ENCODE data around the gene UBE2D3.
"Not testable (repeated sequence)": the region's sequence is repeated elsewhere in the genome, so short reads cannot be mapped to it uniquely, and the experiment has no call there.

Gene UBE2D3

DNA sequence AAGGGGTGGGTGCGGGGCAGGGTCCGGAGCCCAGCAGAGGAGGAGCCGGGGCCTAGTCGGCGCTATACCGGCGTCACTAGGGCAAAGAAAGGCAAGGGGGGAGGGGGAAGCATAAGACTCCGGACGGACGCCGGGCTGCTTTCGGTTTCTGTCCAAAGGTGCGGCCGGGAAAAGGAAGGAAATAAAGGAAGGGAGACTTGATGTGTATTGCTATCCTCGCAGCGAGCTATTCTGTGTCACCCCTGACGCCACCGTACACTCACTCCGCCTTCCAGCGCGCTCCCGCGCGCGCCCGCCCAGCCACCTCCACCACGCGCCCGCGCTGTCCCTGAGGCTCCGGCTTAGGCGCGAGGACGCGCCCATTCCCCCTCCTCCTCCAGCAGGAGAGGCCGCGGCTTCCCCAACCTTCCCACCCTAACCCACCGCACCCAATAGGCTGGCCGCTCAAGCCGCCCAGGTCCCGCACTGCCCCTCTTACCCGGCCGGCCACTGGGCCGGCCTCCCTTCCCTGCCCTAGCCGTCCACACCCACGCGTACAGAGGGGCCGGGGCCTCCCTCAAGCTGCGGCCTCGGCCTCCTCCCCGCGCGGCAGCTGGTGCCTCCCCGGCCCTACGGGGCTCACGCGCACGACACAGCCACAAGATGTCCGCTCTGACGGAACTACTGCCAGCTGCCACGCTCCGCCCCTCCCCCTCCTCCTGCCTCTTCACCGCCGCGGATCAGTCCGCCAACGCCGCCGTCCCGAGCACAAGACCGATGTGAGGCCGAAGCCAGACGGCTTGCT lies at the start of gene UBE2D3:
Gene UBE2D3, minus strand, starts transcription at position 662 of the 784 bp plus-strand sequence. CDS start 1,043 bp downstream, outside the sequence.
- FAIRE-seq = no peak

DNA sequence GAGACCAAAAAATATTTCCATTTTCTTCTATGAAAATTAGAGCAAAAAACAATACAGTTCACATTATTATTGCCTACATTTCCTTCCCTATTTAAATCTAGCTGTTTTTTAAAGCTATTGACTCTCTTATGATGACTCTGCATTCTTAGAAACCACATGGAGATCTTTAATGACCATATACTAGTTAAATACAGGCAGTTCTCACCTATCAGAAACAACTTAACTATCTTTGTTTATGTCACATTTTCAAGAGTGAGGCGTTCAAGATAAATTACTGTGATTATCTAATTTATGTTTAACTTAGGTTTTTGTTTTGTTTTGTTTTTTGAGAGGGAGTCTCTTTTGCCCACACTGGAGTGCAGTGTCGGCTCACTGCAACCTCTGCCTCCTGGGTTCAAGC lies 44.4 kb upstream of the UBE2D3 start:
- no peak for FAIRE-seq

DNA sequence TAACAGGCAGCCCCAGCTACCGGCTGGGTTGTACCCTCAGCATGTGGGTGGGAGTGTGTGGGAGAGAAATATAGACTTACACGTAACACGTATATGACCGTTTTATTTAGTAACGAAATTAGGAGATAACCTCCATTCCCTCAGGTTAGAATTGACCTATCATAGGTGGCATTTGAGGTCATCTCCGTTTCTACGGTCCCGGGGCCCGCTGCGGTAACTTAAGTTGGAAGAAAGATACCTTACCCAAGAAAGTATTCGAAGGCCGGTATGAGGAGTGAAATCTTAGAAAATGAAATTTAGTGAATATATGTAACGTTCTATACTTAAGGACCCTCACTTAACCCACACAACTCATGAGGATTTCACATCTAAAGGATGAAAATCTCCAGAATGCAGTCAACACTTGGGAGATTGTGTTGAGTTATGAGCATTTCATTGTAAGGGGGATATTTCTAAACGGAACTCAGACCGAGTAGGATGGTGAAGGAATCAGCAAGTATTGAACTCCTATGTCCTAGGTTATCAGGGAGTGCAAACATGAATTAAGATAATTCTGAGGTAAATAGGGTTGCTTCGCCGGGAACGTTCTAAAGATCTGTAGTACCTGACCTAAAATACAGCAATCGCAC lies 42.3 kb upstream of the UBE2D3 start:
- no peak for FAIRE-seq

DNA sequence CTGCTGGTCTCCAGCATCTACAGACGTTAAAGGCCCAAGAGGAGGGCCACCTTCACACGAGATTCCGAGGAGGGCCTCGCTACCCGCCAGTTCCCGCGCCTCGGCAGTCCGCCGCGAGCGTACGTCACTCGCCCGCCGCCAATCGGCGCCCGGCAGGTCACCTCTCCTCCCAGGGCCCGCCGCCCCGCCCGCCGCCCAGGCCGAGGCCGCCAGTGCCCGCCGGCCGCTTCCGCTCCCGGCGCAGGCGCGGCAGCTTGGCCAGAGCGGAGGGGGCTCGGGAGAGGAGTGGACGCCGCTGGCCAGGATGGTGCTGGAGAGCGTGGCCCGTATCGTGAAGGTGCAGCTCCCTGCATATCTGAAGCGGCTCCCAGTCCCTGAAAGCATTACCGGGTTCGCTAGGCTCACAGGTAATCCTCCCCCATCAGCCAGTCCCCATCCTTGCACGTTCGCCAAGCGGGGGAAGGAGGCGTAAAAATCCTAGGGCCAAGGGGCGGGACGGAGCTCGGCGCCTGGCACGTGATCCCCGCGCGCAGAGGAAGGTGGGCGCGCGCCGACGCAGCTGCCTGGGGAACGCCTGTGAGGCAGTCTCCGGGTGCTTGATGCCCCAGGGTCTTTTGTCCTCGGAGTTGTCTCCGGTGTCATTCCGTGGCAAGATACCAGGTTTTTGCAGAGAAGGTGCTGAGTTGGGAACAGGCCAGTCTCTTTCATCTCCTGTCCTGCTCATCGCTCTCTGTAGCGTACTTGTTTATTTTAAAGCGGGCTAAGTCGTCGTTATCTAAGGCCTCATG lies 41.6 kb upstream of the UBE2D3 start, which contains the start of gene CISD2:
Gene CISD2, plus strand, starts transcription at position 212 of the 788 bp plus-strand sequence. Its CDS starts 93 bp downstream, at position 305.
- FAIRE-seq = no peak

DNA sequence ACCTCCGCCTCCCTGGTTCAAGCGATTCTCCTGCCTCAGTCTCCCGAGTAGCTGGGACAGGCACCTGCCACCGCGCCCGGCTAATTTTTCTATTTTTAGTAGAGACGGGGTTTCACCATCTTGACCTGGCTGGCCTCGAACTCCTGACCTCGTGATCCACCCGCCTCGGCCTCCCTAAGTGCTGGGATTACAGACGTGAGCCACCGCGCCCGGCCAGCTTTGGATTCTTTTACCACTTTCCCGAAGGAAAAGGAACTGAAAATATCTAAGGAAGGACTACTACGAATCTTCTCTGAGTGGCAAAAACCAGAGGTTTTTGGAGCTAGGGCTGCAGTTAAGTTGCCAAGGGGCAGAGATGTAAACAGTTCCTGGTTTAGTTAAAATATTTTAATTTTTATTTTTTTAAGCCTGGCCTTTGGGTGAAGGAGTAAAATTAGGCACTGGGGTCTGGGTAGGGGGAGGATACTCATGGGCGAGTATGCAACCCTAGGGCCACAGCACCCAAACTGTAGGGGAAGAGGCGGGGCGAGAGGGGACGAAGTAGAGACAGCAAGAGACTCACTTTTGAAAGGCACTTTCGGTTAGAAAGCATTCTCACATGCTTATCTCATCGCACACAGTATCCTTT lies 40.9 kb upstream of the UBE2D3 start:
- FAIRE-seq = no peak

DNA sequence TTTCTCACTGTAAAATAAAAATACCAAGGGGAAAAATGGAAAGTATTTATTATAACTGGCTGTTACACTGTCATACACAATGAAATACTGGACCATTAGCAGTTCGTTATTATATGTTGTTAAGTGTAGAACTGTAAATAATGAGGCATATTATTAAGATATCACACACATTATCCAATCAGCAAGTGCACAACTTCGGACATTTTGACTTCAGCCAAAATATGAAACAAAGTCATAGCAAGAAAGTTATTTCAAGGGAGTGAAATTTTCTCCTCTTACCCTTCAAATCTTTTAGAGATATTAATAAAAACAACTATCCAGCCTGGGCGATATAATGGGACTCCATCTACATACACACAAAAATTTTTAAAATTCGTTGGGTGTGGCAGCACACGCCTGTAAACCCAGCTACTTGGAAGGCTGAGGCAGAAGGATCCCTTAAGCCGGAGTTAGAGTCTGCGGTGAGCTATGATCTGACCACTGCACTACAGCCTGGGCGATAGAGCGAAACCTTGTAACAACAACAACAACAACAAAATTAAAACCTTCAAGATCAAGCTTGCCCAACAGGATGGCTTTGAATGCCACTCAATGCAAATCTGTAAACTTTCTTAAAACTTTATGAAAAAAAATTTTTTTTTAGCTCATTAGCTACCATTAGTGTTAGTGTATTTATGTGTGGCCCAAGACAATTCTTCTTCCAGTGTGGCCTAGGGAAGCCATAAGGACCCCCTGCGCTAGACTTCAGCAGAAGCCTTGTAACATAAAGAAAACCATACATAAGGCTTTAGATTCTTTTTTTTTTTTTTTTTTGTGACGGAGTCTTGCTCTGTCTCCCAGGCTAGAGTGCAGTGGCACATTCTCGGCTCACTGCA lies 40.2 kb upstream of the UBE2D3 start:
- FAIRE-seq = no peak

DNA sequence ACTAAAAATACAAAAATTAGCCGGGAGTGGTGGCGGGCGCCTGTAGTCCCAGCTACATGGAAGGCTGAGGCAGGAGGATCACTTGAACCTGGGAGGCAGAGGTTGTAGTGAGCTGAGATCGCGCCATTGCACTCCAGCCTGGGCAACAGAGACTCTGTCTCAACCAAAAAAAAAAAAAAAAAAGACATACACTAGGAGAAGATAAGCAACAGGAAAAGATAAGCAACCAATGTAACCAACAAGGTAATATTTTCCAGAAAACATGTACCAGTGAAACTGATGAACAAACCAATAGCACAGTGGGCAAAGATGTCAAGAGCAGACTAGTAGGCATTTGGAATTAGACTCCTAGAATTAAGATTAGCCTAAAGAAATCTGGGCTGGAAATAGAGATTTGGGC lies 38.0 kb upstream of the UBE2D3 start:
- not testable (repeated sequence) for FAIRE-seq

DNA sequence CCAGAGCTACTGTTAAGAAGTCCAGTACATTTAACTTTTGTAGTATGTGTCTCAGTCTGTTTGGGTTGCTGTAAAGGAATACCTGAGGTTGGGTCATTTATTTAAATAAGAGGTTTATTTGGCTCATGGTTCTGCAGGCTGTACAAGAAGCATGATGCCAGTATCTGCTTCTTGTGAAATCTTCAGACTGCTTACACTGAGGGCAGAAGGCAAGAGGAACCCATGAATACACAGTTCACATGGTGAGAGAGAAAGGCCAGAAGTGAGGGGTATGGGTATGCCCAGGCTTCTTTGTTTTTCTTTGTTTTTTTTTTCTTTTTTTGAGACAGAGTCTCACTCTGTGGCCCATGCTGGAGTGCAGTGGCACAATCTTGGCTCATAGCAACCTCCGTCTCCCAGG lies 35.4 kb upstream of the UBE2D3 start:
- no peak for FAIRE-seq

DNA sequence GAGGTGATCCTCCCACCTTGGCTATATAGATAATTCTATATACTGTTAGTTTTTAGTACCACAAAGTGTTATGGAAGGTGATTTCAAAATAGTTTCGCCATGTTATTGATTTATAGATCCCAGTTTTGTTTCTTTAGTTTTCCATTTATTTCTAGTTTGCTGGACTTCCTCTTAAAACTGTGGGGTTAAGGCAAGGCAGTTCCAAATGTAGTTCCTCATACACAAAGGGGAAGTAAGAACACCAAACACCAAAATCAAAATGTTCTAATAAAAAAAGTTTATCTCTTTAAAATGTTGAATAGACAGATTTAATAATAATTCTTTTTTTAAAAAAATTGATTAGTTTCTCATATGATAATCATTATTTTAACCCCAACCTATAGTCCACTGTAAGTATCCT lies 34.7 kb upstream of the UBE2D3 start:
- no peak for FAIRE-seq

DNA sequence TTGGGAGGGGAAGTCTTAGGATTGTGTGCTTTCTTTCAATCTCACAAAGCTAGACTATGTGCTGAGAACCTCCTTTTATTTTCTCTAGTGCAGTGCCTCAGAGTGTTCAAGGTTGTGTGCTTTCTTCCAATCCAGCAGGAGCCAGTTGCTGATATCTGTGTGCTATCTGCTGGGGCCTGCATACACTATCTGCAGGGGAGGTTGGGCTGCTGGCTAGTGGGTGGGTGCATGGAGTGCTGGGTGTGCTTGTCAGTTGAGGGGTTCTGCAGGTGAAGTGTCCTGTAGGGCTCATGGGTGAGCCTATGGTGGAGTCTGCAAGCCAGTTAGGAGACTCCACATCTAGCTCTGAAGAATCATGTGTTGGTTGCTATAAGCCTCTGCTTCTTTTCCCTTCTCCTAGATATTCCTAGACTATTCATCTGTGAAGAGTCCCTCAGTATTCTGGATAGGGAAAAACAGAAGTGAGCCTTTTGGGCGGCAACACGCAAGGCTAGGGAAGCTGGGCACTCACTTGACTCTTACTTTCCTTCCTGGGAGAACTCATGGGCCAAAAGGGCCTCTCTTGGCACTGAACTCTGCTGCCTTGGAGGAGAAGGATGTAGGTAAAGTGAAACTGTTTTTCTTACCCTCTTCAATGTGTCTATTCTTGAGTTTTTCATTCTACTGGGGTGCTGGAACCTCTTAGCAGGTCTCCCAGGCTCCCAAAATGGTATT lies 33.4 kb upstream of the UBE2D3 start:
- no peak for FAIRE-seq

DNA sequence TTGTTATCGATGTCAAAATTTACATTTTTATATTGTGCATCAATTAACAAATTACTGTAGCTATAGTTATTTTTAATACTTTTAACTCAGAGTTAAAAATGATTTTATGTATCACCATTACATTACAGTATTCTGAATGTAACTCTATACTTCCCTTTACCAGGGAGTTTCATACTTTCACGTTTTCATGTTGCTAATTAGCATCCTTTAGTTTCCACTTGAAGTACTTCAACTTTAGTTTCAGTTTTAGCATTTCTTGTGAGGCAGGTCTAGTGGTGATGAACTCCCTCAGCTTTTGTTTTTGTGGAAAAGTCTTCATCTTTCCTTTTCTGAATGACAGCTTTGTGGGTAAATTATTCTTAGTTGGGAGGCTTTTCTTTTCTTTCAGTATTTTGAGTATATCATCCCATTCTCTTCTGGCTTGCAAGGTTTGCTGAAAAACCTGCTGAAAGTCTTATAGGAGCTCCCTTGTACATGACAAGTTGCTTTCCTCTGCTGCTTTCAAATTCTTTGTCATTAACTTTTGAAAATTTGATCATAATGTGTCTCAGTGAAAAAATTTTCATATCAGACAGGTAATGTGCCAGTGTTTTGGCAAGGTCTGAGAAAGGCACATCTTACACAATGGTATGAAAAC lies 31.6 kb upstream of the UBE2D3 start:
- FAIRE-seq = no peak

DNA sequence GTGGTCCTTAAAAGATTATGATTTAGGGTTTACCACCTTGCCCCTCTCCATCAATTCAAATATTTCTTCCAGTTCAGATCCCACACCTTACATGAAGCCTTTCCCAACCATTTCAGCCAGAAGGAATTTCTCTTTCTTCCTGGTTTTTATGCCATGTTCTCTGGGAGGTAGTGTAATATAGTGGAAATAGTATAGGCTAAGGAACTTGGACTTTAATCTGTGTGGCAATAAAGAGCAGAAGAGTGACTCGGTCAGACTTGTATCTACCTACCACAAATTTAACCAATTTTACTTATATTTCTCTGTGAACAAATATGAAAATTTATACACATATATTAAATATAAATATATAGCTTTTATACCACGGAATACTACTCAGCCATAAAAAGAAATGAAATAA lies 23.0 kb upstream of the UBE2D3 start:
- FAIRE-seq = no peak

DNA sequence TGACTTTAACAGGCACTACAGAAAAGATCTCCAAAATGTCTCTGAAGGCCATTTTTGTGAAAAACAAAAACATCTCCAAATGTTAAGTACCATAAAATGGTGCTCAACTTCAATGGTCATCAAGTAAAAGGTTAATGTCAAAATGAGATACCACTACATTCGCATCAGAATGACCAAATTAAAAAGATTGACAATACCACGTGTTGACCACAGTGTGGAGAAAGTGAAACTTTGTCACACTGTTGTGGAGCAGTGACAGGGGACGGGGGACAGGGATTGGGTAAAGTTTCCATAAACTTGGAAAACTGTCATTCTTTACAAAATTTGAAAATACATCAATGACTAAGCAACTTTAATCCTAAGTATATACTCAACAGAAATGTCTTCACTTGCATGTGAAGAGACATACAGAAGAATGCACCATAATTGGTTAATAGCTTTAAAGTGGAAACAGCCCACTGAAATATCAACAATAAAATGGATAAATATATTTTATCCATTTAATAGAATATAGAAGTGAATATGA lies 22.3 kb upstream of the UBE2D3 start:
- no peak for FAIRE-seq

DNA sequence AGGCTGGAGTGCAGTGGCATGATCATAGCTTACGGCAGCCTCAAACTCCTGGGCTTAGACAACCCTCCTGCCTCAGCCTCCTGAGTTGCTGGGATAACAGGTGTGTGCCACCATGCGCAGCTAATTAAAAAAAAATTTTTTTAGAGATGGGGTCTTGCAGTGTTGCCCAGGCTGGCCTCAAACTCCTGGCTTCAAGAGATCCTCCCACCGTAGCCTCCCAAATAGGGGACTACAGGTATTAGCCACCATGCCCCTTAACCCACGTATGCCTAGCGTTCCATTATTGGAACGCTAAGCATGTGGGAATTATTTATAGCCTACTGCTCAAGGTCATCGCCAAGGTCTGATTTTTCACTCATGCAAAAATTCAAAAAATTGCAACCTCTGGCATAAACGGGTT lies 20.3 kb upstream of the UBE2D3 start:
- FAIRE-seq = no peak

DNA sequence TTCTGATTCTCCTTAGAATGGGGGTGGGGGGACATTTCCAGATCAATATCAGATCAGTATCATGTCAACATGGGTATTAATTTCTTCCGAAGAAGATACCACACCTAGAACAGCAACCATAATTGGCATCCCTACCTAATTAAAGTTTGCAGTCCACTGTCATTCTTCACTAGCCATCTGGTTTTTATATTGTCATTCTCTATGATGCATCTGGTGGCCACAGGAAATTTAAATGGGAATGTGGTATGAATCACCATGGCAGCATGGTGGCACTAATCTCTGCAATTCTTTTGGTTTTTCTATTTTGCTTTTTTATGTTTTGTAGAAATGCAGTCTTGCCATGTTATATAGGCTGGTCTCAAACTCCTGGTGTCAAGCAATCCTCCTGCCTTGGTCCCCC lies 16.6 kb upstream of the UBE2D3 start:
- no peak for FAIRE-seq

DNA sequence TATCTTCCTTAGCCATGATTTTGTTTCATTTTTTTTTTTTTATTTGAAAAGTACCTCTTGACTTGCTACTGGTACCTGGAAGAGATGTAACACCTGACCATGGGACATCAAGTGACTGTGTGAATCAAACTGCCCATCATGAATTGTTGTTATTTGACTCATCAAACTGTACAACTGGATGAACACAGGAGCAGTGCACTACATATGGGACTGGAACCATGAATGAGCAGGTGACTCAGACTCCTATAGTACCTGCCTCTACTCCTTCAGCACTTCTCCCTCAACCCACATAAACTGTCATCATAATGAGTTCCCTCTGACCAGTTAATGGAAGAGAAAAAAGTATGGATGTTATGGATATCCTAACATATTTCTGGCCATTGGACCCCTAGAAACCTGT lies 15.9 kb upstream of the UBE2D3 start:
- no peak for FAIRE-seq

DNA sequence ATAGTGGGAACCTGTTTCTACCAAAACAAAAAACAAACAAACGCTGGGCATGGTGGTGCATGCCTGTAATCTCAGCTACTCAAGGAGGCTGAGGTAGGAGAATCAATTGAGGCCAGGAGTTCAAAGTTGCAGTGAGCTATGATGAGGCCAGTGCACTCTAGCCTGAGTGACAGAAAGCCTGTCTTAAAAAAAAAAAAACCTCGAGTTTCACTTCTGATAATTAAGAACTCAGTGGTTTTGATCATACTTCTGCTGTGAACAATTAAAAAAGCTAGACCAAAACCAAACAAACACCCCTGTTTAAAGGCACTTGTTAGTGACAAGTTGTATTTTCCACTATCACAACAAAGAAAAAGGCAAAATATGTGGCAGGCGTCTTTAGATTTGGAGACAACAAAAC lies 15.0 kb upstream of the UBE2D3 start:
- no peak for FAIRE-seq

DNA sequence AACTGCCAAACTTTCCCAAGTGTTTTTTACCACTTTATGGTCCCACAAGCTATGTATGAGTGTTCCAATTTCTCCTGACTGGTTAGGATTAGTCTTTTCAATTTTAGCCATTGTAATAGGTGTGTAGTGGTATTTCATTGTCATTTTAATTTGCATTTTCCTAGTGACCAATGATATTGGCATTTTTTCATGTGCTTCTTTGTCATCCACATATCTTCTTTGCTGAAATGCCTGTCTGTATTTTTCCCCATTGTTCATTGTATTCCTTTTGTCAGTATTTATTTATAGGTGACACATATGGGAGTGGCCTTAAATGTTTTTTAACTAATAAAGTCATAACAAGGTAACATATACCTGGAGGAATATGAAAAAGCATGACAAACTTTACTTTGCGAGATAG lies 9.2 kb upstream of the UBE2D3 start:
- no peak for FAIRE-seq

DNA sequence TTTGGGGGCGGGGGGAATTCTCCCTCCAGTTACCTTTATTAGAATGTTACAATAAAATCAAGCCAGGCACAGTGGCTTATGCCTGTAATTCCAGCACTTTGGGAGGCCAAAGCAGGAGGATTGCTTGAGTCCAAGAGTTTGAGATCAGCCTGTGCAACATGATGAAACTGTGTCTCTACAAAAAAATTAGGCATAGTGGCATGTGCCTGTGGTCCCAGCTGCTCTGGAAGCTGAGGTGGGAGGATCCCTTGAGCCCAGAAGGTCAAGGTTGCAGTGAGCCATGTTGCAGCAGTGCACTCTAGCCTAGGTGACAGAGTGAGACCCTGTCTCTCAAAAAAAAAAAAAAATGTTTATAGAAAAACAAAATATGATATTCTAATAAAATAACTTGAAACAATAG lies 5.3 kb upstream of the UBE2D3 start:
- no peak for FAIRE-seq

DNA sequence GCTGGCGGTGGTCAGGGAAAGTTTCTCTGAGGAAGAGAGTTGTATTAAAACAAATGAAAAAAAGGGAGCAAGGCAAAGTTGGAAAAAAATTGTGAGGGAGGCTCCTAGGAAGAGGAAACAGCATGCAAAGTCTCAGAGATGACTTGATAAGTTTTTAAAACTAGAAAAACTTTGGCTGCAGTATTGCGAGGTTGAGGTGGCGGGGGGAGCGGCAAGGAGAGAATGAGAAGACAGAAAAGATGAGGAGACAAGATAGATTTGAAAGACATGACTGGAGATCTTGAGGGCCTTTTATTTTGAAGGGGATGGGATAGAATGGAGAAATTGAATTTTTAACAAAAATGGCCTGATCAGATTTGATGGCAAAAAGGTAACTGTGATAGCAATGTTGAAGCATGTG lies 4.8 kb upstream of the UBE2D3 start:
- no peak for FAIRE-seq

DNA sequence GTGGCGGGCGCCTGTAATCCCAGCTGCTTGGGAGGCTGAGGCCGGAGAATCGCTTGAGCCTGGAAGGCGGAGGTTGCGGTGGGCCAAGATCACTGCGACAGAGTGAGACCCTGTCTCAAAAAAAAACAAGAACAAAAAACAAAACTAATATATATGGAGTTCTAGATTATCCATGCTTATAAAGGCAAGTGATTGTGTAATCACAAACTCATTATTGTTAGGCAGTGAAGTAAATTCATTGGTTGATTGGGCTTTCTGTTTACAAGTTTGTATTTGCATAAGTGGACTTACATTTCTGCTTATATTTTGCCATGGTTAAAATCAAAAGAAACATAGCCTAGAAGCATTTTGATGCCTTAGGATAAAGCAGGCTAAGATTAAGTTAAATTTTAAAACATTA lies 2.5 kb upstream of the UBE2D3 start:
- no peak for FAIRE-seq

Measured in islet of Langerhans (tissue), 1 donor.